H9 (cell line): ENCODE results near the gene KCNIP1. TPM values are rescaled to one million over a fixed set of nuclear protein-coding genes. Genes with fewer than 3 reads are reported as not detected.

Source experiments
- DNase-seq: peaks from one replicate; pipeline ENCODE4 v3.0.0-alpha.2; 2017
- H2AFZ ChIP-seq: one replicate; pipeline ENCODE4 v1.6.1; 2013; ENCODE audit warnings: mild to moderate bottlenecking, low read length, control low read depth, moderate library complexity
- H2AK5ac ChIP-seq: 2 replicates; pipeline ENCODE4 v1.6.1; 2013; ENCODE audit warnings: low read length, control low read depth, mixed read lengths; ENCODE audit not compliant: insufficient read length
- H2BK120ac ChIP-seq: one replicate; pipeline ENCODE4 v1.6.1; 2013; ENCODE audit warnings: low read depth, mild to moderate bottlenecking, low read length, control low read depth, inconsistent platforms; ENCODE audit not compliant: poor library complexity, severe bottlenecking
- H2BK12ac ChIP-seq: 2 replicates; pipeline ENCODE4 v1.6.1; 2013; ENCODE audit warnings: low read length, control low read depth, mixed read lengths, low read depth; ENCODE audit not compliant: insufficient read length
- H2BK15ac ChIP-seq: 2 replicates; pipeline ENCODE4 v1.6.1; 2013; ENCODE audit warnings: low read depth, low read length, control low read depth
- H2BK20ac ChIP-seq: one replicate; pipeline ENCODE4 v1.6.1; 2013; ENCODE audit warnings: low read depth, mild to moderate bottlenecking, low read length, control low read depth, inconsistent platforms; ENCODE audit not compliant: poor library complexity, severe bottlenecking
- H2BK5ac ChIP-seq: 2 replicates; pipeline ENCODE4 v1.6.1; 2013; ENCODE audit warnings: low read length, control low read depth, mixed read lengths; ENCODE audit not compliant: insufficient read length
- H3K14ac ChIP-seq: 2 replicates; pipeline ENCODE4 v1.6.1; 2013; ENCODE audit warnings: low read length, control low read depth; ENCODE audit not compliant: insufficient read depth
- H3K18ac ChIP-seq: 2 replicates; pipeline ENCODE4 v1.6.1; 2013; ENCODE audit warnings: low read depth, mild to moderate bottlenecking, mixed read lengths, low read length, control low read depth; ENCODE audit not compliant: insufficient read length
- H3K23ac ChIP-seq: 2 replicates; pipeline ENCODE4 v1.6.1; 2013; ENCODE audit warnings: low read length, control low read depth, mixed read lengths, low read depth; ENCODE audit not compliant: insufficient read length
- H3K23me2 ChIP-seq: 2 replicates; pipeline ENCODE4 v1.6.1; 2013; ENCODE audit warnings: low read depth, mild to moderate bottlenecking, mixed read lengths, low read length, control low read depth; ENCODE audit not compliant: insufficient read length, poor library complexity, severe bottlenecking
- H3K27ac ChIP-seq: 2 replicates; pipeline ENCODE4 v1.5.1; 2013; ENCODE audit warnings: low read length, control low read depth, mixed read lengths, low read depth; ENCODE audit not compliant: insufficient read length
- H3K27me3 ChIP-seq: 2 replicates; pipeline ENCODE4 v1.6.1; 2013; ENCODE audit warnings: low read length, control low read depth, inconsistent platforms; ENCODE audit not compliant: insufficient read depth
- H3K4ac ChIP-seq: 2 replicates; pipeline ENCODE4 v1.6.1; 2013; ENCODE audit warnings: low read depth, mild to moderate bottlenecking, control low read depth, inconsistent platforms, low read length, moderate library complexity
- H3K4me1 ChIP-seq: 2 replicates; pipeline ENCODE4 v1.6.1; 2013; ENCODE audit warnings: low read length, control low read depth, inconsistent platforms; ENCODE audit not compliant: insufficient read depth
- H3K4me2 ChIP-seq: 2 replicates; pipeline ENCODE4 v1.6.1; 2013; ENCODE audit warnings: low read length, control low read depth, mixed read lengths; ENCODE audit not compliant: insufficient read length, insufficient read depth
- H3K56ac ChIP-seq: 2 replicates; pipeline ENCODE4 v1.6.1; 2013; ENCODE audit warnings: low read depth, mild to moderate bottlenecking, mixed read lengths, low read length, control low read depth; ENCODE audit not compliant: insufficient read length
- H3K79me1 ChIP-seq: 2 replicates; pipeline ENCODE4 v1.6.1; 2013; ENCODE audit warnings: low read depth, mild to moderate bottlenecking, moderate library complexity, low read length, control low read depth, inconsistent platforms; ENCODE audit not compliant: insufficient read depth, poor library complexity, severe bottlenecking
- H3K79me2 ChIP-seq: 2 replicates; pipeline ENCODE4 v1.6.1; 2013; ENCODE audit warnings: low read length, control low read depth, inconsistent platforms; ENCODE audit not compliant: insufficient read depth
- H3K9ac ChIP-seq: 2 replicates; pipeline ENCODE4 v1.6.1; 2013; ENCODE audit warnings: low read length, control low read depth, mixed read lengths; ENCODE audit not compliant: insufficient read length; ENCODE audit errors: extremely low read depth
- H3K9me3 ChIP-seq: one replicate; pipeline ENCODE4 v1.6.1; 2013; ENCODE audit warnings: low read depth, low read length, inconsistent platforms; ENCODE audit not compliant: control insufficient read depth
- H3T11ph ChIP-seq: one replicate; pipeline ENCODE4 v1.6.1; 2013; ENCODE audit warnings: mild to moderate bottlenecking, low read length, control low read depth, inconsistent platforms
- H4K20me1 ChIP-seq: one replicate; pipeline ENCODE4 v1.6.1; 2013; ENCODE audit not compliant: control insufficient read depth, insufficient read length, insufficient read depth
- H4K5ac ChIP-seq: 2 replicates; pipeline ENCODE4 v1.6.1; 2013; ENCODE audit warnings: low read depth, mild to moderate bottlenecking, mixed read lengths, low read length, control low read depth; ENCODE audit not compliant: insufficient read length
- H4K8ac ChIP-seq: replicated peaks from 2 replicates; pipeline ENCODE4 v1.6.1; 2013; ENCODE audit warnings: low read length, control low read depth, mixed read lengths, low read depth; ENCODE audit not compliant: insufficient read length
- H4K91ac ChIP-seq: 2 replicates; pipeline ENCODE4 v1.6.1; 2013; ENCODE audit warnings: low read depth, mild to moderate bottlenecking, moderate library complexity, mixed read lengths, low read length, control low read depth; ENCODE audit not compliant: insufficient read length
- H3K27ac Mint-ChIP-seq, 3 experiments: 2 replicates in 2 of 3; 3 replicates in 1 of 3; pipeline ENCODE4 v1.8.0; 2020 to 2021; ENCODE audit warnings: mixed read lengths in 3 of 3, mild to moderate bottlenecking in 1 of 3, moderate library complexity in 1 of 3
- H3K27me3 Mint-ChIP-seq: 2 replicates; pipeline ENCODE4 v1.8.0; 2021; ENCODE audit warnings: low read depth, mild to moderate bottlenecking, moderate library complexity, mixed read lengths
- H3K36me3 Mint-ChIP-seq, 3 experiments: 2 replicates in 2 of 3; 3 replicates in 1 of 3; pipeline ENCODE4 v1.8.0; 2020 to 2021; ENCODE audit warnings: low read depth in 3 of 3, mixed read lengths in 3 of 3; ENCODE audit not compliant: insufficient read depth in 1 of 3
- H3K4me1 Mint-ChIP-seq, 2 experiments: 2 replicates each; pipeline ENCODE4 v1.8.0; 2020; ENCODE audit warnings: mixed read lengths in 2 of 2
- H3K4me3 Mint-ChIP-seq, 2 experiments: 2 replicates in 1 of 2; 3 replicates in 1 of 2; pipeline ENCODE4 v1.8.0; 2020 to 2021; ENCODE audit warnings: mild to moderate bottlenecking in 2 of 2, mixed read lengths in 2 of 2, moderate library complexity in 1 of 2
- H3K9me3 Mint-ChIP-seq, 2 experiments: 2 replicates in 1 of 2; 3 replicates in 1 of 2; pipeline ENCODE4 v1.8.0; 2020; ENCODE audit warnings: mild to moderate bottlenecking in 2 of 2, mixed read lengths in 2 of 2, moderate library complexity in 1 of 2
- CTCF ChIP-seq: fragments of 200-600 bp; sonication (generic); conservative IDR thresholded peaks from 3 replicates; pipeline ENCODE4 v1.8.0; 2021; ENCODE audit warnings: antibody characterized with exemption, mild to moderate bottlenecking
- WGBS: extraction: QIAGEN DNeasy Blood & Tissue Kit; methylation state at CpG from one replicate; pipeline ENCODE4 v1.1.7; 2013; ENCODE audit warnings: missing lambda C conversion rate, low lambda C conversion rate, mixed read lengths; ENCODE audit not compliant: insufficient read length; ENCODE audit errors: extremely low coverage; 5-methylcytosine and 5-hydroxymethylcytosine counted together
- total RNA-seq: library from RNA; stranded (reverse); gene quantifications from 2 replicates; pipeline ENCODE4 v1.2.1, GENCODE V29; 2021

Gene KCNIP1
- total RNA-seq, 1 experiment from 2014 or later: 0.63 TPM

GRCh38 chr5:170557314-170557713, 53.5 kb downstream of the KCNIP1 start:
- no peak overlapping the region for H3K18ac ChIP-seq
- no peak overlapping the region for H4K8ac ChIP-seq
- no peak overlapping the region for H3K4ac ChIP-seq
- H2AK5ac ChIP-seq: no peak overlapping the region
- DNase-seq: peak; percentile 19
- no peak overlapping the region for H2AFZ ChIP-seq
- H3K9me3 ChIP-seq: no peaks in the 10 kb centered on the region
- H3K27ac Mint-ChIP-seq: no peak overlapping the region
- no peak overlapping the region for H2BK15ac ChIP-seq
- no peak overlapping the region for H2BK120ac ChIP-seq
- H3K23me2 ChIP-seq: no peaks in the 10 kb centered on the region
- no peak for TF ChIP-seq CTCF
- no peaks in the 10 kb centered on the region for H4K20me1 ChIP-seq
- H4K5ac ChIP-seq: no peak overlapping the region
- no peak overlapping the region for H3K27ac ChIP-seq
- H3K79me1 ChIP-seq: no peaks in the 10 kb centered on the region
- no peaks in the 10 kb centered on the region for H3K9me3 Mint-ChIP-seq
- no peak overlapping the region for H3K4me2 ChIP-seq
- H2BK5ac ChIP-seq: no peak overlapping the region
- H3K27me3 Mint-ChIP-seq: peaks cover 14% of the 10 kb centered on the region
- H3K36me3 Mint-ChIP-seq: no peaks in the 10 kb centered on the region
- H3K56ac ChIP-seq: no peak overlapping the region
- no peak overlapping the region for H2BK12ac ChIP-seq
- H4K91ac ChIP-seq: no peak overlapping the region
- no peaks in the 10 kb centered on the region for H3K4me1 ChIP-seq
- H3K27me3 ChIP-seq: no peaks in the 10 kb centered on the region
- H3K23ac ChIP-seq: no peak overlapping the region
- no peak overlapping the region for H3K9ac ChIP-seq
- H2BK20ac ChIP-seq: no peak overlapping the region
- no CpG with 5 or more reads among the region's 3 CpGs for WGBS
- no peak overlapping the region for H3T11ph ChIP-seq
- no peaks in the 10 kb centered on the region for H3K79me2 ChIP-seq
- H3K4me3 Mint-ChIP-seq: no peak overlapping the region
- H3K4me1 Mint-ChIP-seq: peaks cover 11 to 12% of the 10 kb centered on the region in 2 experiments
- no peak overlapping the region for H3K14ac ChIP-seq
